AG04450 (cell line): Measurements from ENCODE around the gene SLC2A9. TPM values are rescaled to one million over a fixed set of nuclear protein-coding genes. Genes with fewer than 3 reads are reported as not detected.

ENCODE experiments used
- CTCF ChIA-PET: fragments of 300-600, 350-600 bp; formaldehyde crosslinking; extraction: SDS; loops from one replicate; lab custom pipeline; 2022; ENCODE audit warnings: antibody characterized with exemption, inconsistent platforms; lab: Charles Lee
- POLR2A ChIA-PET: fragments of 350-600 bp; formaldehyde crosslinking; extraction: SDS; loops from one replicate; lab custom pipeline; 2021; ENCODE audit warnings: antibody characterized with exemption, inconsistent platforms; lab: Yijun Ruan, JAX
- DNase-seq: peaks from one replicate; pipeline ENCODE4 v3.0.0-alpha.2; 2011; ENCODE audit warnings: low read depth, low spot score
- H3K27ac ChIP-seq: one replicate; pipeline ENCODE4 v1.5.1; 2012; ENCODE audit warnings: low read depth, low read length, control low read depth
- H3K27me3 ChIP-seq: one replicate; pipeline ENCODE4 v1.6.0; 2012; ENCODE audit warnings: low read length; ENCODE audit not compliant: control insufficient read depth, insufficient read depth
- H3K4me3 ChIP-seq: 2 replicates; pipeline ENCODE4 v1.5.1; 2011; ENCODE audit warnings: mild to moderate bottlenecking, low read depth, low read length, control low read depth
- H3K9me3 ChIP-seq: 2 replicates; pipeline ENCODE4 v1.5.1; 2012; ENCODE audit warnings: low read length; ENCODE audit not compliant: control insufficient read depth, insufficient read depth
- polyA plus RNA-seq: library from polyadenylated mRNA; depleted of rRNA; stranded (reverse); fragments of >200 nt; gene quantifications from 2 replicates; pipeline ENCODE4 v1.2.3, GENCODE V29; 2011
- TF ChIP-seq, protein P1 (sequence below): IDR thresholded peaks from 2 replicates; pipeline ENCODE4 v1.5.1; 2011; ENCODE audit warnings: low read depth, low read length, control low read depth, inconsistent platforms

The SLC2A9 gene
- polyA plus RNA-seq, 1 experiment, result 2.4 TPM

DNA sequence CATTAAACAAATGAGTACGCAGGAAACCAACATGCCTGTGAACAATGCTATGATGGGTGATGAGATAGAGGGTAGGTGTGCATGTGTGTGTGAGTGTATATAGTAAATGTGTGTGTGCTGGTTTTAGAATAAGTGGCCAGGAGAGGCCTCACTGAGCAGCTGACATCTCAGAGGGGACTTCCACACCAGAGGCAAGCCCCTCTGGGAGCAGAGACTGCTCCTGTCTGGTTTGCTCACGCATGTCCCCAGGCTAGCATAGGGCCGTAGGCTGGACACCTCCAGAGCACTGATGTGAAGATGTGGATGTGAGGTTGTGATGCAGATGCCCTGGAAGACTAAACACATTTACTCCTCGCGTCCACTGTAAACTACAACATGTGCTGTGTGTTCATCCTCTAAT lies 135.3 kb downstream of the SLC2A9 start:
- DNase-seq, result no peak
- Histone ChIP-seq H3K27ac (no peak overlapping the region), H3K4me3 (no peak overlapping the region), H3K27me3 (no peaks in the 10 kb centered on the region), H3K9me3 (peaks cover 3% of the 10 kb centered on the region)
- CTCF ChIA-PET, result no interaction called here
- POLR2A ChIA-PET, result no interaction called here
- TF ChIP-seq, protein P1, sequence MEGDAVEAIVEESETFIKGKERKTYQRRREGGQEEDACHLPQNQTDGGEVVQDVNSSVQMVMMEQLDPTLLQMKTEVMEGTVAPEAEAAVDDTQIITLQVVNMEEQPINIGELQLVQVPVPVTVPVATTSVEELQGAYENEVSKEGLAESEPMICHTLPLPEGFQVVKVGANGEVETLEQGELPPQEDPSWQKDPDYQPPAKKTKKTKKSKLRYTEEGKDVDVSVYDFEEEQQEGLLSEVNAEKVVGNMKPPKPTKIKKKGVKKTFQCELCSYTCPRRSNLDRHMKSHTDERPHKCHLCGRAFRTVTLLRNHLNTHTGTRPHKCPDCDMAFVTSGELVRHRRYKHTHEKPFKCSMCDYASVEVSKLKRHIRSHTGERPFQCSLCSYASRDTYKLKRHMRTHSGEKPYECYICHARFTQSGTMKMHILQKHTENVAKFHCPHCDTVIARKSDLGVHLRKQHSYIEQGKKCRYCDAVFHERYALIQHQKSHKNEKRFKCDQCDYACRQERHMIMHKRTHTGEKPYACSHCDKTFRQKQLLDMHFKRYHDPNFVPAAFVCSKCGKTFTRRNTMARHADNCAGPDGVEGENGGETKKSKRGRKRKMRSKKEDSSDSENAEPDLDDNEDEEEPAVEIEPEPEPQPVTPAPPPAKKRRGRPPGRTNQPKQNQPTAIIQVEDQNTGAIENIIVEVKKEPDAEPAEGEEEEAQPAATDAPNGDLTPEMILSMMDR, result no peak

DNA sequence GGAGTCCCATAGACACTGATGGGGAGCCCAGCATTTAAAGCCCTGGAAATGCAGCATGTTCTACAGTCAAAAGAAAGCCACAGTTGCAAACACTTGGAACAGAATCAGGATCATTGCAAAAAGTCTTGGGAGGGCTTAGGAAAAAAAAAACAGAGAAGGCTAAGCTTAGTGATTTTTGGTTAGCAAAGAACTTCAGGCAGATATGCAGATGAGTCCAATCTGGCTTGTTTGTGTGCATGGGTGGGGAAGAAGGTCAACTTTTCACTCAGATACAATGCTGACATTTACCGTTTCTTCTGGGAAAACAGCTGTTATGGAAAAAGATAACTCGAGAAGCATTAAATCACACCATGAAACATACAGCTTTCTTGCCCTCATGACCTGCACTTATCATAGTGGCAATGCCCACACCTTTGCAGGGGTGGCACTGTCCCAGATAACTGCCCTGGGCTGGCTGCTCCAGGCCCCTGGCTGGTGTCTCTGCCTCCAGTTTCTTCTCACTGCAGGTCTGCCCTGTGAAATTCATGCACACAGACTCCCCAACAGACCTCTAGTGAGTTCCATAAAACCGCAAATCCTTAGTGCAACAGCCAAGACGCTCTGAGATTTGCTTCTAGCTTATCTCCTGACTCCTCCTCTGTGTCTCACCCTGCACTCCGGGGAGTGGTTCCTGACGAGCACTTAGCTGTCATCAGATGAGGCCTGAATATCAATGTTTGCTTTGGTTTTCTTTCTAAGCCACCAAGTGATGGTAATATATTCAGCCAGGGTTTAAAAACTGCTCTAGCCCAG lies 140.7 kb downstream of the SLC2A9 start:
- ChIA-PET POLR2A (no interaction called here), CTCF (no interaction called here)
- Histone ChIP-seq H3K9me3 (peaks cover 11% of the 10 kb centered on the region), H3K4me3 (no peak overlapping the region), H3K27me3 (no peaks in the 10 kb centered on the region), H3K27ac (no peak overlapping the region)
- TF ChIP-seq, protein P1, result no peak
- no peak for DNase-seq

DNA sequence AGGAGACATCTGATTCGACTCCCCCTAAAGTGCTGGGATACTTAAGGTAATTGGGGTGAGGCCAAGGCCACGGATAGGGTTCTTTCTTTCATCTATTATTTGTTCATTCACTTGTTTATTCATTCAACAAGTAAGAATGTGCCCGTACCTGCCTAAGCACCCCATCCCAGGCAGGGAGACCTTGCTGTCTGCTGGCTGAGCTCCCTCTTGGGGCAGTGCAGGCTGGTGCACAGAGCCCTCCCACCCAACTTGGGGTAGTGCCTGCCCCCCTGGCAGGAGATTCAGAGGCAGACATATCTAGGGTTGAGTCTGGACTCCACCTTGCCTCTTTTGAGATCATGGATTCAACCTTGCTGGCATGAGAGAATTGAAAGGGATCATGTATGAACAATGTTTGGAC lies 144.2 kb downstream of the SLC2A9 start:
- Histone ChIP-seq H3K27ac (no peak overlapping the region), H3K9me3 (peaks cover 20% of the 10 kb centered on the region), H3K27me3 (no peaks in the 10 kb centered on the region), H3K4me3 (no peak overlapping the region)
- TF ChIP-seq, protein P1, result no peak
- ChIA-PET CTCF (no interaction called here), POLR2A (no interaction called here)
- no peak for DNase-seq

DNA sequence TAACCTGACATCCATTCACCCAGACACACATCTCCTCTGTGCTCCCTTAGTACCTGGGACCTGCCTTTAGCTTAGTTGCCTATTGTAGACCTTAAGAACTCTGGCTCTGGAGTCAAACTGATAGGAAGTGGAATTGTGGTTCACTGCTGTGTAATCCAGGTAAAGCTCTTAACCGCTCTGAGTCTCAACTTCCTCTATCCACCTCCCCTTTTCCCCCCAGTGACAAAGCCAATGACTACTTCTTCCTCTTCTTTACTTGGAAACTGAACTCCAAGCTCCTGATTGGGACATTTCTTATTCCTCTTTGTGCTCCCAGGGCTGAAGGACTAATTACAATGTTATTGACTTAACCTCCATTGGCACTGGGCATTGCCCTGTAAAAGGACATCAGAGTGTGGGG lies 145.8 kb downstream of the SLC2A9 start:
- Histone ChIP-seq H3K9me3 (peaks cover 20% of the 10 kb centered on the region), H3K27ac (no peak overlapping the region), H3K27me3 (no peaks in the 10 kb centered on the region), H3K4me3 (no peak overlapping the region)
- TF ChIP-seq, protein P1, result no peak
- DNase-seq, result no peak
- POLR2A ChIA-PET, result no interaction called here
- CTCF ChIA-PET, result no interaction called here

DNA sequence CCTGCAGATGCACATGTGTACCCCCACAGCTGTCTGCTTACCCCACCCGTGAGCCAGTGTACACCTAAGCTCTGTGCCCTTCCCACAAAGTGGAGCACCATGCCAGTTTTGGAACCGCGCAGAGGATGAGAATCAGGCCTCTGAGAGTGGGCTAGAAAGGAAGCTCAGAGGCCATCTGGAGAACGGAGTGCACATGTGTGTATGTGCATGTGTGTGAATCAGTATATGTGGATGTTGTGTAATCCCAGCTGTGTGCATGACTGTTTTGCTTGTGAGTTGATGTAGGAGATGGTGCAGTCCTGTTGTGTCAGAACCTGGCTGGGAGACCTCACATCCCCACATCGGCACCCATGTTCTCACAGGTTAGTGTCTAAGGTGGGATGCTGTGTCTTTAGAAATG lies 146.9 kb downstream of the SLC2A9 start:
- TF ChIP-seq, protein P1, result no peak
- no peak for DNase-seq
- H3K4me3 ChIP-seq, result no peak overlapping the region
- no peak overlapping the region for H3K27ac ChIP-seq
- peaks cover 23% of the 10 kb centered on the region for H3K9me3 ChIP-seq
- CTCF ChIA-PET, result no interaction called here
- H3K27me3 ChIP-seq, result no peaks in the 10 kb centered on the region
- POLR2A ChIA-PET, result no interaction called here
